SU-DHL-6 (cell line): Measurements from ENCODE around the gene C6orf89.

Source experiments
- H2AFZ ChIP-seq: fragments of 200-600 bp; sonication (generic); 2 replicates; pipeline ENCODE4 v1.6.1; 2014; ENCODE audit warnings: low read depth, mild to moderate bottlenecking, moderate library complexity, mixed read lengths, antibody characterized with exemption, low read length; ENCODE audit not compliant: severe bottlenecking
- H3F3A ChIP-seq: fragments of 200-600 bp; shearing (Covaris generic); 2 replicates; pipeline ENCODE4 v1.6.0; 2016; ENCODE audit warnings: antibody characterized with exemption, mild to moderate bottlenecking; ENCODE audit not compliant: insufficient read depth
- H3K27ac ChIP-seq: fragments of 200-600 bp; sonication (generic); 2 replicates; pipeline ENCODE4 v1.5.1; 2016; ENCODE audit warnings: low read depth, mild to moderate bottlenecking, low read length, moderate library complexity, mixed read lengths
- H3K27me3 ChIP-seq: fragments of 200-600 bp; sonication (generic), shearing (Covaris generic); 2 replicates; pipeline ENCODE4 v1.6.0; 2014; ENCODE audit warnings: mild to moderate bottlenecking, low read length
- H3K36me3 ChIP-seq: fragments of 200-600 bp; sonication (generic); 2 replicates; pipeline ENCODE4 v1.6.1; 2014; ENCODE audit warnings: mild to moderate bottlenecking, low read length, mixed read lengths
- H3K4me2 ChIP-seq: fragments of 300-600, 200-600 bp; shearing (Covaris generic), sonication (generic); 2 replicates; pipeline ENCODE4 v1.6.0; 2014; ENCODE audit warnings: low read length, low read depth, mild to moderate bottlenecking; ENCODE audit not compliant: poor library complexity, severe bottlenecking
- H3K4me3 ChIP-seq: fragments of 200-600 bp; sonication (generic); 2 replicates; pipeline ENCODE4 v1.5.1; 2014; ENCODE audit warnings: antibody characterized with exemption, low read length, mild to moderate bottlenecking, mixed read lengths; ENCODE audit not compliant: insufficient read depth, poor library complexity, severe bottlenecking
- H3K79me2 ChIP-seq: fragments of 200-600 bp; sonication (generic); 2 replicates; pipeline ENCODE4 v1.6.1; 2014; ENCODE audit warnings: mild to moderate bottlenecking, low read length, moderate library complexity; ENCODE audit not compliant: insufficient read depth
- H3K9ac ChIP-seq: fragments of 200-600 bp; sonication (generic); 2 replicates; pipeline ENCODE4 v1.7.0; 2014; ENCODE audit warnings: mild to moderate bottlenecking, low read length
- H3K9me2 ChIP-seq: fragments of 200-600 bp; sonication (generic); replicated peaks from 2 replicates; pipeline ENCODE4 v1.6.1; 2014; ENCODE audit warnings: low read length; ENCODE audit not compliant: insufficient read depth
- H3K9me3 ChIP-seq: fragments of 200-600 bp; sonication (generic); 2 replicates; pipeline ENCODE4 v1.6.1; 2014; ENCODE audit warnings: low read length, mixed read lengths; ENCODE audit not compliant: insufficient read depth
- H4K20me1 ChIP-seq: fragments of 200-600 bp; sonication (generic); 2 replicates; pipeline ENCODE4 v1.6.1; 2014; ENCODE audit warnings: low read depth, mild to moderate bottlenecking, antibody characterized with exemption, low read length, moderate library complexity, mixed read lengths
- EZH2phosphoT487 ChIP-seq: fragments of 200-600 bp; sonication (generic), shearing (Covaris generic); conservative IDR thresholded peaks from 2 replicates; pipeline ENCODE4 v1.6.1; 2018; ENCODE audit warnings: mild to moderate bottlenecking, antibody characterized with exemption, low read length, moderate library complexity, mixed read lengths
- TF ChIP-seq, protein P1 (sequence below): fragments of 200-600 bp; sonication (generic); IDR thresholded peaks from one replicate; pipeline ENCODE4 v1.5.1; 2017; ENCODE audit warnings: antibody characterized with exemption, mild to moderate bottlenecking, low read length, moderate library complexity; ENCODE audit not compliant: insufficient read depth, poor library complexity, severe bottlenecking

C6orf89 gene

DNA sequence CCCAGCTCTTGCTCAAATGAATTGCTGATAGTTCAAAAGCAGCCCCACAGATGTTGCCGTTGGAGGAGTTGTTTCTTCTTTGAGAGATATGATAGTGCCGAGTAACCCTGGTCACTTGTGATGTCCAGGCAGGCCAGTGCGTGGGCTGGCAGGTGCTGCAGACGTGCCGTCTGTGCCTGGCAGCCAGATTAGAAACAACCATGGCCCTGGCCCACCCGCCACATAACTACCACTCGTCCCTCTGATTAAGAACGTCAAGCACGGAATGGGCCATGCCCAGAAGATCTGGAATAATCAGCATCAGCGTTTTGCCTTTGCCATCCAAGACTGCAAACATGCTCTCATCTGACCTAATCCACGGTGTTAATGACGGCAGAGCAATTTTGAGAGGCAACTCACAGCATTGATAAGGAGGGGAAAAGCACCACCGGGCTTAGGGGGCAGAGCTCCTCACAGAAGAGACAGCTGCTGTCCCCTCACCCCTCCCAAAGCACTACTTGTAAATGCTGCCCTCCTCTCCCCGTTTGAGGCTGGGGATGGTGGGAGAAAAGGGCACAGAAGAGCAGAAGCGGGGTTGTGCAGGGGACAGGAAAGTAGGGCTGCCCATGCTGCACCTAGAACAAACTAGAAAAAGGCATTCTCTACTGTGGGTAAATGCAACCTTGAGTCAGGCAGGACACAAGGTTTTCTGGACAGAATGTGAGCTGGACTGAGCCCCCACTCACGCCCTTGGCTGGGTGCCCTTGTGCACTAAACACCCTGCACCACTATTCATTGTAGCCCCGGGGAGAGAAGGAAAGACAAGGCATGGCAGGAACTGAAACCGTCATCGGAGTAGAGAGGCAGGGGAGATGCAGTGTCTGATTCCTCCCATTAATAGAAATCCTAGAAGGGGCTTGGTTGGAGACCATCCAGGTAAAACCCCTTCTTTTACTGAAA lies 41.3 kb upstream of the C6orf89 start:
- TF ChIP-seq, protein P1, sequence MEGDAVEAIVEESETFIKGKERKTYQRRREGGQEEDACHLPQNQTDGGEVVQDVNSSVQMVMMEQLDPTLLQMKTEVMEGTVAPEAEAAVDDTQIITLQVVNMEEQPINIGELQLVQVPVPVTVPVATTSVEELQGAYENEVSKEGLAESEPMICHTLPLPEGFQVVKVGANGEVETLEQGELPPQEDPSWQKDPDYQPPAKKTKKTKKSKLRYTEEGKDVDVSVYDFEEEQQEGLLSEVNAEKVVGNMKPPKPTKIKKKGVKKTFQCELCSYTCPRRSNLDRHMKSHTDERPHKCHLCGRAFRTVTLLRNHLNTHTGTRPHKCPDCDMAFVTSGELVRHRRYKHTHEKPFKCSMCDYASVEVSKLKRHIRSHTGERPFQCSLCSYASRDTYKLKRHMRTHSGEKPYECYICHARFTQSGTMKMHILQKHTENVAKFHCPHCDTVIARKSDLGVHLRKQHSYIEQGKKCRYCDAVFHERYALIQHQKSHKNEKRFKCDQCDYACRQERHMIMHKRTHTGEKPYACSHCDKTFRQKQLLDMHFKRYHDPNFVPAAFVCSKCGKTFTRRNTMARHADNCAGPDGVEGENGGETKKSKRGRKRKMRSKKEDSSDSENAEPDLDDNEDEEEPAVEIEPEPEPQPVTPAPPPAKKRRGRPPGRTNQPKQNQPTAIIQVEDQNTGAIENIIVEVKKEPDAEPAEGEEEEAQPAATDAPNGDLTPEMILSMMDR: no peak
- TF ChIP-seq EZH2phosphoT487: no peak
- Histone ChIP-seq H3K4me2 (no peak overlapping the region), H3K79me2 (no peaks in the 10 kb centered on the region)

GRCh38 chr6:36845233-36845632 lies 40.5 kb upstream of the C6orf89 start:
- no peaks in the 10 kb centered on the region for H3K9me3 ChIP-seq
- no peaks in the 10 kb centered on the region for H4K20me1 ChIP-seq
- H3K36me3 ChIP-seq: no peaks in the 10 kb centered on the region
- no peaks in the 10 kb centered on the region for H3K27me3 ChIP-seq
- H3K79me2 ChIP-seq: no peaks in the 10 kb centered on the region
- no peaks in the 10 kb centered on the region for H3F3A ChIP-seq
- H3K27ac ChIP-seq: no peak overlapping the region
- no peaks in the 10 kb centered on the region for H3K9me2 ChIP-seq
- no peak overlapping the region for H3K4me3 ChIP-seq
- no peak overlapping the region for H3K9ac ChIP-seq
- H2AFZ ChIP-seq: no peak overlapping the region
- TF ChIP-seq, protein P1: no peak
- TF ChIP-seq EZH2phosphoT487: no peak
- H3K4me2 ChIP-seq: no peak overlapping the region

More for the DNA sequence above, 41.3 kb upstream of the C6orf89 start:
- H3K27ac ChIP-seq: no peak overlapping the region
- H3K9me3 ChIP-seq: no peaks in the 10 kb centered on the region
- no peak overlapping the region for H3K4me3 ChIP-seq
- no peak overlapping the region for H3K9ac ChIP-seq
- no peaks in the 10 kb centered on the region for H3F3A ChIP-seq
- H3K27me3 ChIP-seq: no peaks in the 10 kb centered on the region
- no peaks in the 10 kb centered on the region for H4K20me1 ChIP-seq
- no peaks in the 10 kb centered on the region for H3K9me2 ChIP-seq
- H2AFZ ChIP-seq: no peak overlapping the region
- no peaks in the 10 kb centered on the region for H3K36me3 ChIP-seq

GRCh38 chr6:36847152-36847551 lies 38.6 kb upstream of the C6orf89 start:
- TF ChIP-seq EZH2phosphoT487: no peak
- TF ChIP-seq, protein P1: no peak

More at GRCh38 chr6:36847152-36847551, 38.6 kb upstream of the C6orf89 start:
- no peaks in the 10 kb centered on the region for H4K20me1 ChIP-seq
- H3K27ac ChIP-seq: no peak overlapping the region
- H2AFZ ChIP-seq: no peak overlapping the region
- H3K4me2 ChIP-seq: no peak overlapping the region
- no peaks in the 10 kb centered on the region for H3K27me3 ChIP-seq
- H3K9me2 ChIP-seq: no peaks in the 10 kb centered on the region
- H3K9me3 ChIP-seq: no peaks in the 10 kb centered on the region
- no peaks in the 10 kb centered on the region for H3K36me3 ChIP-seq
- no peaks in the 10 kb centered on the region for H3K79me2 ChIP-seq
- no peak overlapping the region for H3K4me3 ChIP-seq
- no peaks in the 10 kb centered on the region for H3F3A ChIP-seq
- no peak overlapping the region for H3K9ac ChIP-seq
